ENCODE measurements around the gene SPATA3.

Gene SPATA3

GRCh38 chr2:231050018-231050901 lies 54.3 kb downstream of the SPATA3 start:
- DNase-seq (ENCODE audit: low spot score): no peak

- DNase-seq (ENCODE audit: low spot score): no peak
Observed at GRCh38 chr2:231051116-231051515, 55.2 kb downstream of the SPATA3 start.

GRCh38 chr2:231052494-231053451 lies 56.9 kb downstream of the SPATA3 start:
- DNase-seq (ENCODE audit: low spot score): peak; percentile 89

- no peak for DNase-seq (ENCODE audit: low spot score)
Observed at GRCh38 chr2:231053846-231054245, 57.9 kb downstream of the SPATA3 start.

GRCh38 chr2:231056453-231057416 lies 60.8 kb downstream of the SPATA3 start, which contains the start of gene PSMD1:
PSMD1 (plus strand) TSS chr2:231056867; CDS start chr2:231057026, 159 bp downstream.
- DNase-seq (ENCODE audit: low spot score): peak; percentile 95

- DNase-seq (ENCODE audit: low spot score): no peak
Observed at GRCh38 chr2:231057590-231057989, 61.7 kb downstream of the SPATA3 start.
